Stimulated activated CD8-positive, alpha-beta memory T cell treated with anti-CD3 and anti-CD28 coated beads, Interleukin-15, amount 100 ng/mL, for 48 hours (primary cell): Measurements from ENCODE around the gene RCOR2.

Experiments used
- DNase-seq, 2 donors: peaks; one replicate each; pipeline ENCODE4 v3.0.0-alpha.2; 2020; ENCODE audit warnings: low read depth in 2 of 2

RCOR2 gene

GRCh38 chr11:63923319-63923718 is 6.4 kb upstream of the RCOR2 start:
- DNase-seq = no peak

GRCh38 chr11:63922673-63923192 is 5.8 kb upstream of the RCOR2 start:
- no peak for DNase-seq

GRCh38 chr11:63920939-63921417 is 4.0 kb upstream of the RCOR2 start:
- no peak for DNase-seq

GRCh38 chr11:63920126-63920938 is 3.4 kb upstream of the RCOR2 start:
- DNase-seq = no peak

- DNase-seq = no peak
Observed at GRCh38 chr11:63919267-63920125, 2.5 kb upstream of the RCOR2 start.

- no peak for DNase-seq
Observed at GRCh38 chr11:63918507-63919191, 1.7 kb upstream of the RCOR2 start.

GRCh38 chr11:63917692-63918506 is 935 bp upstream of the RCOR2 start:
- DNase-seq = no peak

GRCh38 chr11:63915961-63916836 is 765 bp downstream of the RCOR2 start:
- DNase-seq = no peak

GRCh38 chr11:63914896-63915691 is 1.9 kb downstream of the RCOR2 start:
- DNase-seq = no peak

- no peak for DNase-seq
Observed at GRCh38 chr11:63913866-63914830, 2.8 kb downstream of the RCOR2 start.

GRCh38 chr11:63912678-63913077 is 4.3 kb downstream of the RCOR2 start:
- DNase-seq = no peak

- no peak for DNase-seq
Observed at GRCh38 chr11:63911876-63912275, 5.1 kb downstream of the RCOR2 start.

- DNase-seq = no peak
Observed at GRCh38 chr11:63911440-63911839, 5.5 kb downstream of the RCOR2 start.

- DNase-seq = no peak
Observed at GRCh38 chr11:63910675-63911074, 6.3 kb downstream of the RCOR2 start.

- no peak for DNase-seq
Observed at GRCh38 chr11:63909591-63910506, 7.1 kb downstream of the RCOR2 start.

- no peak for DNase-seq
Observed at GRCh38 chr11:63908631-63909401, 8.1 kb downstream of the RCOR2 start.
